ENCODE results near the gene IZUMO1. TPM values are rescaled to one million over a fixed set of nuclear protein-coding genes. Genes with fewer than 3 reads are reported as not detected.

Gene IZUMO1
- total and polyA plus RNA-seq, 2 of the 13 experiments (the other 11 are each of a cell fraction or from before 2014, with no cell fraction given) = 0.07 to 0.22 TPM

- H3K9ac ChIP-seq (ENCODE audit: insufficient read depth, low read depth, low read length) = no peak overlapping the region
- no peak overlapping the region for H3K4me3 ChIP-seq (replicated peaks in 1 of 3; ENCODE audit: insufficient read depth in 1 of 3, low read depth in 2 of 3, low read length in 3 of 3)
- in situ Hi-C loops (cut with HindIII; ENCODE audit: extremely low pct_ligation_motif_present, low pct_unique_long_range_greater_than_20kb) (no loop called here), intact Hi-C loops (cut with micrococcal nuclease; ENCODE audit: unreplicated experiment) (no loop called here)
- peaks cover 73% of the 10 kb centered on the region for H3K4me1 ChIP-seq (ENCODE audit: insufficient read depth, low read length)
- no peaks in the 10 kb centered on the region for H3K27me3 ChIP-seq (ENCODE audit: control insufficient read depth in 1 of 2, insufficient read depth in 2 of 2, low read length in 2 of 2)
- H3K27ac ChIP-seq (ENCODE audit: extremely low read length, insufficient read depth, low read length) = peak overlapping the region; percentile 50
- 80% methylated on average over 3 of the region's 14 CpGs for WGBS (ENCODE audit: low lambda C conversion rate)
- no peaks in the 10 kb centered on the region for H4K20me1 ChIP-seq (ENCODE audit: insufficient read depth, low read length)
- ATAC-seq = peak; percentile 39
- CTCF ChIA-PET (ENCODE audit: low intra/inter-chr PET ratio, low total read pairs) = no interaction called here
- no peaks in the 10 kb centered on the region for H3K79me2 ChIP-seq (ENCODE audit: insufficient read depth, low read length)
- H3K4me2 ChIP-seq (ENCODE audit: low read depth, low read length) = peak overlapping the region; percentile 41; the same call in 1 of the 2 replicates
- BruUV-seq (replicated peaks) = no TSS peak
- DNase-seq (ENCODE audit: low spot score) = peak; percentile 38
- POLR2A ChIA-PET = interaction anchor here (0.9 to 3.8 kb wide), 4 partner anchors 9 to 16 kb away, joined by 3 to 30 read pairs (median 4); no protein-coding TSS in a partner anchor
- no peak for FAIRE-seq
- H3K9me3 ChIP-seq (ENCODE audit: low read length) = no peaks in the 10 kb centered on the region
- no peak overlapping the region for H2AFZ ChIP-seq (ENCODE audit: low read length)
- no peaks in the 10 kb centered on the region for H3K36me3 ChIP-seq (replicated peaks in 1 of 2; ENCODE audit: control insufficient read depth in 1 of 2, insufficient read depth in 2 of 2, low read length in 2 of 2)
- TF ChIP-seq LCORL (IDR thresholded peaks at IDR 0.05) = no peak
- TF ChIP-seq LCORL (CRISPR knock-in tag; IDR thresholded peaks at IDR 0.05) = 0 out of 2 replicates have a peak, but pooled peaks have one; percentile 53
- TF ChIP-seq SALL1 (CRISPR knock-in tag; IDR thresholded peaks at IDR 0.05) = peak; percentile 79
- TF ChIP-seq GABPA (IDR thresholded peaks at IDR 0.05; ENCODE audit: low read depth, low read length) = no peak
- peak; percentile 72 for TF ChIP-seq GABPA (CRISPR knock-in tag; IDR thresholded peaks at IDR 0.05; ENCODE audit: low read depth)
- peak; percentile 72 for TF ChIP-seq GABPB1 (CRISPR knock-in tag; IDR thresholded peaks at IDR 0.05)
- peak; percentile 63; the same call in 1 of the 2 replicates for TF ChIP-seq RXRA (CRISPR knock-in tag; IDR thresholded peaks at IDR 0.05)
- no peak for TF ChIP-seq ZNF644 (CRISPR knock-in tag; IDR thresholded peaks at IDR 0.05; ENCODE audit: low read depth)
- no peak for TF ChIP-seq GATAD1 (CRISPR knock-in tag; IDR thresholded peaks at IDR 0.05)
- no peak for TF ChIP-seq YY1 (IDR thresholded peaks at IDR 0.05; ENCODE audit: insufficient read depth, insufficient replicate concordance, low read depth, low read length)
- no peak for TF ChIP-seq FOXK1 (CRISPR knock-in tag; IDR thresholded peaks at IDR 0.05; ENCODE audit: borderline replicate concordance, low read depth)
- TF ChIP-seq RFXANK (CRISPR knock-in tag; IDR thresholded peaks at IDR 0.05) = no peak
- TF ChIP-seq ZZZ3 (CRISPR knock-in tag; IDR thresholded peaks at IDR 0.05; ENCODE audit: borderline replicate concordance) = no peak
- TF ChIP-seq YEATS4 (CRISPR knock-in tag; IDR thresholded peaks at IDR 0.05; ENCODE audit: borderline replicate concordance) = peak; percentile 43; the same call in 1 of the 2 replicates
- peak; percentile 28; the same call in 1 of the 2 replicates for TF ChIP-seq PATZ1 (CRISPR knock-in tag; IDR thresholded peaks at IDR 0.05)
- TF ChIP-seq FOXP4 (CRISPR knock-in tag; IDR thresholded peaks at IDR 0.05) = peak; percentile 43; the same call in 1 of the 2 replicates
- no peak for TF ChIP-seq STAT6 (CRISPR knock-in tag; IDR thresholded peaks at IDR 0.05; ENCODE audit: borderline replicate concordance)
- TF ChIP-seq HDAC2 (CRISPR knock-in tag; IDR thresholded peaks at IDR 0.05) = peak; percentile 47; the same call in 1 of the 2 replicates
These were observed 11.0 kb upstream of the IZUMO1 start for GRCh38 chr19:48757741-48758144.

All from HepG2 (cell line).